Measurements from ENCODE around the gene HOXC6. TPM values are rescaled to one million over a fixed set of nuclear protein-coding genes. Genes with fewer than 3 reads are reported as not detected.

Gene HOXC6
- total RNA-seq, 1 donor from 2014 or later: not detected

GRCh38 chr12:54025499-54026405 is 2.5 kb upstream of the HOXC6 start:
- intact Hi-C loops (cut with micrococcal nuclease): no loop called here

GRCh38 chr12:54026640-54027441 is 1.4 kb upstream of the HOXC6 start:
- intact Hi-C loops (cut with micrococcal nuclease): no loop called here

- intact Hi-C loops (cut with micrococcal nuclease): no loop called here
Observed at GRCh38 chr12:54027442-54027786, 826 bp upstream of the HOXC6 start.

GRCh38 chr12:54029529-54030441 is 1.5 kb downstream of the HOXC6 start:
- intact Hi-C loops (cut with micrococcal nuclease): loop anchor here (5.0 kb wide), 2 partner anchors 32 to 47 kb away; no protein-coding TSS in a partner anchor

- intact Hi-C loops (cut with micrococcal nuclease): loop anchor here (5.0 kb wide), 2 partner anchors 33 to 48 kb away; no protein-coding TSS in a partner anchor
Observed at GRCh38 chr12:54030442-54030801, 2.2 kb downstream of the HOXC6 start.

- intact Hi-C loops (cut with micrococcal nuclease): loop anchor here (5.0 kb wide), 2 partner anchors 34 to 49 kb away; no protein-coding TSS in a partner anchor
Observed at GRCh38 chr12:54030889-54031471, 2.7 kb downstream of the HOXC6 start.

GRCh38 chr12:54031480-54031879 is 3.2 kb downstream of the HOXC6 start:
- intact Hi-C loops (cut with micrococcal nuclease): loop anchor here (5.0 kb wide), 2 partner anchors 34 to 49 kb away; no protein-coding TSS in a partner anchor

- intact Hi-C loops (cut with micrococcal nuclease): loop anchor here (1.0 to 5.0 kb wide), 4 partner anchors 15 to 159 kb away; no protein-coding TSS in a partner anchor
Observed at GRCh38 chr12:54032086-54032619, 3.9 kb downstream of the HOXC6 start.

- intact Hi-C loops (cut with micrococcal nuclease): loop anchor here (1.0 to 5.0 kb wide), 4 partner anchors 16 to 159 kb away; no protein-coding TSS in a partner anchor
Observed at GRCh38 chr12:54032627-54033100, 4.4 kb downstream of the HOXC6 start, which contains the start of gene HOXC5. Gene HOXC5 (plus strand): TSS chr12:54033050. CDS start chr12:54033123, 73 bp downstream.

GRCh38 chr12:54033106-54033979 is 5.1 kb downstream of the HOXC6 start:
- intact Hi-C loops (cut with micrococcal nuclease): loop anchor here (2.0 to 5.0 kb wide), 3 partner anchors 17 to 51 kb away; no protein-coding TSS in a partner anchor

- intact Hi-C loops (cut with micrococcal nuclease): loop anchor here (2.0 to 5.0 kb wide), 3 partner anchors 17 to 52 kb away; no protein-coding TSS in a partner anchor
Observed at GRCh38 chr12:54033980-54034784, 5.9 kb downstream of the HOXC6 start.

- intact Hi-C loops (cut with micrococcal nuclease): loop anchor here (5.0 kb wide), 2 partner anchors 38 to 53 kb away; no protein-coding TSS in a partner anchor
Observed at GRCh38 chr12:54034785-54035310, 6.6 kb downstream of the HOXC6 start.

GRCh38 chr12:54035568-54036264 is 7.5 kb downstream of the HOXC6 start:
- intact Hi-C loops (cut with micrococcal nuclease): no loop called here

- intact Hi-C loops (cut with micrococcal nuclease): no loop called here
Observed at GRCh38 chr12:54036620-54037359, 8.6 kb downstream of the HOXC6 start.

GRCh38 chr12:54037360-54038283 is 9.4 kb downstream of the HOXC6 start:
- intact Hi-C loops (cut with micrococcal nuclease): no loop called here

Data from T-helper 2 cell treated with Interferon-gamma antibody and Interleukin-4, amounts not matched to agents 100 ng/mL and 5 ng/mL, for 36 hours (primary cell).